Measurements from ENCODE around the gene SYT9.
"Not testable (repeated sequence)": the region's sequence is repeated elsewhere in the genome, so short reads cannot be mapped to it uniquely, and the experiment has no call there.

SYT9 gene

DNA sequence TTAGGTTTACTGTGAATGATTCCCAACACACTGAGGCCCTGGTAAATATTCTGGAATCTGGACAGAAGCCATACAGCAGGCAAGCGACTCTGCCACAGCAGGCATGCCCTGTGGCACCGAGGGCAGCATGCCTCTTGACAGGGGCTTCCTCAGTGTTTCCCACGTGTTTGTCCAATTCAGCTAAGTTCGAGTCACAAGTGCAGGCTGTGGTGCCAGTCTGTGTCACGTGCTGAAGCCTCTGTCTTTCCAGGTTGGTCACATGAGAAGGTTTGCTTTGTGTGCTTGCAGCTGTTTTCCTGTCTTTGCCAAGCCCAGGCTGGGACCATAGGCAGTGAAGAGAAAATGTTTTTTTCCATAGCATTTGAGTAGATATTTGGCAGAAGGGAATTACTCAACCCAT, 259.7 kb downstream of the SYT9 start:
- peak; percentile 9 for DNase-seq (ENCODE audit: low read depth)
- H3K4me3 ChIP-seq (ENCODE audit: low read length) = no peak overlapping the region
- TF ChIP-seq, protein P1, sequence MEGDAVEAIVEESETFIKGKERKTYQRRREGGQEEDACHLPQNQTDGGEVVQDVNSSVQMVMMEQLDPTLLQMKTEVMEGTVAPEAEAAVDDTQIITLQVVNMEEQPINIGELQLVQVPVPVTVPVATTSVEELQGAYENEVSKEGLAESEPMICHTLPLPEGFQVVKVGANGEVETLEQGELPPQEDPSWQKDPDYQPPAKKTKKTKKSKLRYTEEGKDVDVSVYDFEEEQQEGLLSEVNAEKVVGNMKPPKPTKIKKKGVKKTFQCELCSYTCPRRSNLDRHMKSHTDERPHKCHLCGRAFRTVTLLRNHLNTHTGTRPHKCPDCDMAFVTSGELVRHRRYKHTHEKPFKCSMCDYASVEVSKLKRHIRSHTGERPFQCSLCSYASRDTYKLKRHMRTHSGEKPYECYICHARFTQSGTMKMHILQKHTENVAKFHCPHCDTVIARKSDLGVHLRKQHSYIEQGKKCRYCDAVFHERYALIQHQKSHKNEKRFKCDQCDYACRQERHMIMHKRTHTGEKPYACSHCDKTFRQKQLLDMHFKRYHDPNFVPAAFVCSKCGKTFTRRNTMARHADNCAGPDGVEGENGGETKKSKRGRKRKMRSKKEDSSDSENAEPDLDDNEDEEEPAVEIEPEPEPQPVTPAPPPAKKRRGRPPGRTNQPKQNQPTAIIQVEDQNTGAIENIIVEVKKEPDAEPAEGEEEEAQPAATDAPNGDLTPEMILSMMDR (IDR thresholded peaks at IDR 0.05; ENCODE audit: insufficient read depth, low read depth, low read length, missing control alignments) = no peak

DNA sequence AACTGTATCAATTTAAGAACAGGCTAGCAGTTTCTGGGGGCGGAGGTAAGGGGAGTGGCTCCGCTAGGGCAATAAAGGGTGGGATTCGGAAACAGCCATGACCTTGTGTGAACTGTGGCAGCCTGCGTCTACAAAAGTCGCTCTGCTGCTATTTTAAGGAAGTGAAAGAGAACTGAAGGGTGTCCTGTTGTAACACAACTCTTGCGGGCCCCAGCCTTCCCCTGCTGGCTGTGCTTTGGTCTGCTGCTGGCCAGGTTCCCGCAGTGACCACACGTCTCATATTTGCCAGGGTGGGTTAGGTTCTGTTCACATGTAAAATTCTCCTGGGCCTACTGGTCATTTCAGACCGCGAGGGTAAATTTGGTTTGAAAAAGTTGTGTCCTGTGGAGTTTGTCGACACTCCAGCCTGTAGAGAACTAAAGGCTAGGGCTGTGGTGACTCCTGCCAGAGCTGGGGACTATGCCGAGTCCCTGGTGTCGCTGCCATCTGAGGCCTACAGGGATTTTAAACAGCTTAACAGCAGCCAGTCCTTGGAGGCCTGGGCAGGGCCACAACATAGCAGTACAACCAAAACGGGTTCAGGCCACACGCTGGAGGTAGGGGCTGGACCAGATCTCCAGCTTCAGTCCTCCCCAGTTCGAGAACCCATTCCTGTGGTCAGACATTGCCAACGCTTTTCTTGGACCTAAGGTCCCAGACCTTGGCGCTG, 261.0 kb downstream of the SYT9 start:
- no peak for DNase-seq (ENCODE audit: low read depth)
- H3K4me3 ChIP-seq (ENCODE audit: low read length) = peak overlapping the region; percentile 69
- TF ChIP-seq, protein P1 (IDR thresholded peaks at IDR 0.05; ENCODE audit: insufficient read depth, low read depth, low read length, missing control alignments) = no peak

DNA sequence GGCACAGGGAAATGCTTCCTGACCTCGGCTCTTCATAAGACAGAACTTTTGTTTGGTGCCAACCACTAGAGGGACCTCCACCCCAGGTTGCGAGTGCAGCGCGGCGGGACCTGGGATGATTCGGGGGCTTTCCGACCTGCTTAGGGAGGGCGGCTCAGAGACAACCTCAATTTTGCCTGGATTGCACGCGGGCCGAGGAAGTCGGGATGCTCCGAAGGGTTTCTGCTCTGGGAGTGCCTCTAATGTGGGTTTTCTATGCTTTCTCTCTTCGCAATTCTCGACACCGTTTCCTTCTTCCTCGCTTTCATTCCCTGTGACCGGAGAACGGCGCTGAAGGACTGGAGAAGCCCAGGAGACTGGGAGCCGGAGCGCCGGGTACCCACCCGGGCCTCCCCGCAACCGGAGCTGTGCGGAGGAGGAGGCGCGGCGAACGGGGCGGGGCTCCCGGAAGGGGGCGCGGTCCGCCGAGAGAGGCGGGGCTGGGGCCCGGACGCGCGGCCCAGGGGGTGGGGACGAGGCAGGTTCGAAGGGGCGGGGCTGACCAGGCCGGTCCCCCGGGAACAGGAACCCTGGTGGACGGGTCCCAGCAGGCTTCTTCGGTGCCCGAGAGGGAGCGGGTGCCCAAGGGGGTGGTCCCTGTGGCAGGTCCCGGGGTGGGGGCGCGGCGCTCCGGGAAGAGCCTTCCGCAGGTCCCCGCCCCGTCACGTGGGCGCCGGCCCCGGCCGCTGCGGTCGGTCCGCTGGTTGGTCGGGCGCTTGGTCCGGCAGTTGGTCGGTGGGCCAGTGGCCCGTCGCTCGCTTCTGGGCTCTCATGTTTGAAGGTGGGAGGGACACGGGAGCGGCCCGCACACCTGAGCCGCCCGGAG, 261.8 kb downstream of the SYT9 start, which contains the start of gene PPFIBP2:
TSS of gene PPFIBP2 (plus strand) at position 766 of the 865 bp plus-strand sequence. CDS start 35,477 bp downstream, outside the sequence.
- DNase-seq (ENCODE audit: low read depth) = peak; percentile 74
- TF ChIP-seq, protein P1 (IDR thresholded peaks at IDR 0.05; ENCODE audit: insufficient read depth, low read depth, low read length, missing control alignments) = peak; percentile 75
- H3K4me3 ChIP-seq (ENCODE audit: low read length) = peak within 1 kb of the TSS; percentile 69

DNA sequence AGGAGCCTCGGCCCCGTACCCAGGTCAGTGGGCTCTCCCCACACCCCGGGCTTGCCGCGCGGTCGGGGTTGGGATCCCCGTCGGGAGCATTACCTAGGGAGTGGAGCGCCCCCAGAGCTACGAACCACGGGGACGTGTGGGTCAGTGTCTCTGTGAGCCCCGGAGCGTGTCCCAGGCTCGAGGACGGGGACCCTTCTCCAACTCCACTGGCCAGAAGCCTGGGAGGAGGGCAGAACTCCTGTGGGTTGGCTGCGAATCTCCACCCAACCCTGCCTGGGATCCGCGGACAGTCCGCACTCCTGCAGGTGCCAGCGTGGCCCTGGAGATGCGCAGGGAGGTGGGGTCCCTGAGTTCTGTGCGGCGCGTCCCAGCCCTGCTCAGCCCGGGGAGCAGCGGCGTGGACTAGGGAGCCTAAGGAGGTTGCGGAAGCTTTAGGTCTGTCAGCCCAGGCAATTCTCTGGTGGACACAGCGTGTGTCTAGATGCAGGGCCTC, 262.4 kb downstream of the SYT9 start:
- H3K4me3 ChIP-seq (ENCODE audit: low read length) = peak overlapping the region; percentile 69
- TF ChIP-seq, protein P1 (IDR thresholded peaks at IDR 0.05; ENCODE audit: insufficient read depth, low read depth, low read length, missing control alignments) = no peak
- DNase-seq (ENCODE audit: low read depth) = no peak

DNA sequence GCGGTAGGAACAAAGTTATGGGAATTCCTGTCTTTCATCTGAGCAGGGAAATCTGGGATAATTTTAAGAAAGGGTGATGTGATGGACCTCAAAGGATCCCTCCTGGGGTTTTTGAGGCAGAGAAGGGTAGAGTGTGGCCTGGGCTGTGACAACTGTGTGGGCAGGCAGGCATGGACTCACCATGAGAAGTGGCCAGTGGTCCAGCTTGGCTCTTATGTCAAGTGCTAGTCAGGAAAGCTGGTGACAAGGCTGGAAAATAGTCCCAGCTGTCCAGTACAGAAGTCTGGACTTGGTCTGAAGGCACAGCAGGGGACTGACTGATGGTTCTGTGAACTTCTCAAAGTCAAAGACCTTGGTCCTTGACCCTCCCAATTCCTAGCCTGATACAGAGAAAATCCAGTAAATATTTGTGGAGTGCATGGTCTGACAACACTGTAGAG, 263.8 kb downstream of the SYT9 start:
- no peak overlapping the region for H3K4me3 ChIP-seq (ENCODE audit: low read length)
- DNase-seq (ENCODE audit: low read depth) = no peak
- TF ChIP-seq, protein P1 (IDR thresholded peaks at IDR 0.05; ENCODE audit: insufficient read depth, low read depth, low read length, missing control alignments) = no peak

DNA sequence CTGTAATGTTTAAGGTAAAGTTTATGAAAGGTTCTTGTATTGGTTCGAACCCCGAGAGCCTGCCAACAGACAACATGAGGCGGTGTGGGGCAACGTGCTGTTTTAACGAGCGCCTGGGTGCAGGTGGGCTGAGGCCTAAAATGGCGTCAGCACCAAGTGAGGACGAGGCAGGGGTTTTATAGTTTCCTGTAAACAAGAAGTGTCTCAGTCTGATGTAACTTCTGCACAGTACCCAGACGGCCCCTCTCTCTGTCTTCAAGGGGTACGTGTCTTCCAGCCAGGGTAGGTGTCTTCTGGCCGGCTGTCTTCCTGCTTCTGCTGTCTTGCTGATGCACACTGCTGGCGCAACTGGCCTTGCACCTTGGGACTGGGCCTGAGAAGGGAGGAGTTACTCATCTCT, 264.8 kb downstream of the SYT9 start:
- no peak for DNase-seq (ENCODE audit: low read depth)
- TF ChIP-seq, protein P1 (IDR thresholded peaks at IDR 0.05; ENCODE audit: insufficient read depth, low read depth, low read length, missing control alignments) = no peak
- no peak overlapping the region for H3K4me3 ChIP-seq (ENCODE audit: low read length)

DNA sequence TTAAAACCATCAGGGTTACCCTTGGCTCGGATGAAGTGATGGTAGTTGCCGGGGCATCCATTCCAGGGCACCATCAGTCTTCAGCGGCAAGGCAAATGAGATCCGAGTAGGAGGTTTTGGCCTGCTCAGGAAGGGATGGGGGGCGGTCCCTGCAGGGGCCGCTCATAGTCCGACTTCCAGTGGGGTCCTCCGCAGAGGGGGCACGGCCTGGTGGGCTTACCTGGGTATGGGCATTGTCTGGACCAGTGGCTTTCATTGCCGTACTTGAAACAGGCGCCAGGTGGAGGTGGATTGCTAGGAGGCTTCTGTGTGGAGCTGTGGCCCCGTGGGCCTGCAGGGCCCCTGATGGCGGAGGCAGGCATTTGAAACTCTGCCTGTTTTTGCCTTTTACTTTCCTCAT, 266.0 kb downstream of the SYT9 start:
- not testable (repeated sequence) for DNase-seq (ENCODE audit: low read depth); H3K4me3 ChIP-seq (ENCODE audit: low read length)

Measured in epithelial cell of esophagus (primary cell).